H1 (cell line): ENCODE data around the gene BMF. TPM values are rescaled to one million over a fixed set of nuclear protein-coding genes. Genes with fewer than 3 reads are reported as not detected.

Experiments used
- CTCF ChIA-PET: fragments of 300-600 bp; sonication (Branson Sonifier 250); formaldehyde crosslinking; loops from one replicate; lab custom pipeline; 2021; ENCODE audit not compliant: partially characterized antibody; lab: Charles Lee
- POLR2A ChIA-PET: fragments of 300-600 bp; sonication (Branson Sonifier 250); formaldehyde crosslinking; loops from one replicate; lab custom pipeline; 2021; ENCODE audit warnings: inconsistent platforms; ENCODE audit not compliant: partially characterized antibody; lab: Charles Lee
- DNase-seq, 2 experiments: peaks; one replicate each; pipeline versions ENCODE4 v3.0.0 to v3.0.0-alpha.2; 2010 to 2022; ENCODE audit warnings: low spot score in 2 of 2, low read depth in 1 of 2, mixed read lengths in 1 of 2
- FAIRE-seq: peaks from 2 replicates; lab custom pipeline; 2011; peaks lifted over from hg19 to GRCh38; lab: Jason Lieb, UNC
- H2AFZ ChIP-seq: 2 replicates; pipeline ENCODE4 v1.8.1; 2012; ENCODE audit warnings: low read length, inconsistent platforms
- H2AK5ac ChIP-seq: 2 replicates; pipeline ENCODE4 v1.6.1; 2013; ENCODE audit warnings: low read depth, low read length
- H2BK120ac ChIP-seq: replicated peaks from 2 replicates; pipeline ENCODE3; 2013; ENCODE audit warnings: low read depth, low read length, inconsistent platforms
- H2BK12ac ChIP-seq: 2 replicates; pipeline ENCODE4 v1.6.1; 2013; ENCODE audit warnings: low read depth, low read length
- H2BK15ac ChIP-seq: 2 replicates; pipeline ENCODE4 v1.6.1; 2013; ENCODE audit warnings: low read length
- H2BK20ac ChIP-seq: 2 replicates; pipeline ENCODE4 v1.6.1; 2013; ENCODE audit warnings: low read length
- H2BK5ac ChIP-seq: 2 replicates; pipeline ENCODE4 v1.6.1; 2013; ENCODE audit warnings: low read depth, low read length
- H3K14ac ChIP-seq: 2 replicates; pipeline ENCODE4 v1.6.1; 2013; ENCODE audit warnings: inconsistent platforms; ENCODE audit not compliant: insufficient read length
- H3K18ac ChIP-seq: 2 replicates; pipeline ENCODE4 v1.6.1; 2013; ENCODE audit warnings: low read length; ENCODE audit errors: extremely low read depth
- H3K23ac ChIP-seq: 2 replicates; pipeline ENCODE4 v1.6.1; 2013; ENCODE audit warnings: inconsistent platforms; ENCODE audit not compliant: insufficient read length
- H3K23me2 ChIP-seq: 2 replicates; pipeline ENCODE4 v1.6.1; 2013; ENCODE audit warnings: low read depth, low read length
- H3K27ac ChIP-seq: 2 replicates; pipeline ENCODE4 v1.6.1; 2011; ENCODE audit warnings: low read depth, low read length, inconsistent platforms
- H3K27me3 ChIP-seq, 4 experiments: replicated peaks in 1 of 4; 1 replicate in 1 of 4; 2 replicates in 3 of 4; pipeline versions ENCODE4 v1.6.1 to v1.8.1; 2011 to 2013; ENCODE audit warnings: low read length in 3 of 4, mild to moderate bottlenecking in 3 of 4, inconsistent platforms in 2 of 4, mixed read lengths in 2 of 4, moderate library complexity in 1 of 4; ENCODE audit not compliant: control insufficient read depth in 3 of 4, insufficient read depth in 3 of 4; ENCODE audit errors: extremely low read depth in 1 of 4
- H3K36me3 ChIP-seq, 4 experiments: 2 replicates each; pipeline versions ENCODE4 v1.6.1 to v1.8.1; 2011 to 2013; ENCODE audit warnings: mild to moderate bottlenecking in 4 of 4, low read length in 3 of 4, moderate library complexity in 2 of 4, control low read depth in 1 of 4, inconsistent platforms in 1 of 4; ENCODE audit not compliant: insufficient read depth in 4 of 4, control insufficient read depth in 2 of 4
- H3K4ac ChIP-seq: replicated peaks from 2 replicates; pipeline ENCODE3; 2013; ENCODE audit warnings: low read length, low read depth, mixed read lengths, inconsistent platforms; ENCODE audit not compliant: insufficient read length
- H3K4me1 ChIP-seq, 4 experiments: replicated peaks in 1 of 4; 1 replicate in 1 of 4; 2 replicates in 3 of 4; pipeline versions ENCODE4 v1.6.1 to v1.8.1; 2011 to 2013; ENCODE audit warnings: low read length in 3 of 4, inconsistent platforms in 2 of 4, mixed read lengths in 1 of 4; ENCODE audit not compliant: insufficient read depth in 4 of 4, control insufficient read depth in 3 of 4
- H3K4me2 ChIP-seq, 2 experiments: 2 replicates each; pipeline versions ENCODE4 v1.6.1 to v1.8.1; 2011 to 2013; ENCODE audit warnings: low read depth in 2 of 2, low read length in 2 of 2, control low read depth in 1 of 2, inconsistent platforms in 1 of 2, mild to moderate bottlenecking in 1 of 2; ENCODE audit not compliant: insufficient read depth in 1 of 2
- H3K4me3 ChIP-seq, 4 experiments: fragments of 200-600, 300-600 bp in 1 of 4; sonication (generic), shearing (Covaris generic), sonication (Bioruptor Twin) in 1 of 4; 2 replicates each; pipeline versions ENCODE4 v1.5.1 to v1.8.1; 2011 to 2016; ENCODE audit warnings: low read length in 4 of 4, low read depth in 3 of 4, control low read depth in 2 of 4, inconsistent platforms in 2 of 4, mild to moderate bottlenecking in 2 of 4, mixed read lengths in 1 of 4, moderate library complexity in 1 of 4; ENCODE audit not compliant: insufficient read depth in 2 of 4; ENCODE audit errors: extremely low read depth in 1 of 4
- H3K56ac ChIP-seq: replicated peaks from 2 replicates; pipeline ENCODE3; 2013; ENCODE audit warnings: low read depth, mild to moderate bottlenecking, mixed read lengths, low read length, inconsistent platforms; ENCODE audit not compliant: insufficient read length
- H3K79me1 ChIP-seq: 2 replicates; pipeline ENCODE4 v1.6.1; 2013; ENCODE audit warnings: low read depth, low read length, control low read depth
- H3K79me2 ChIP-seq, 2 experiments: 2 replicates each; pipeline versions ENCODE4 v1.6.1 to v1.8.1; 2012 to 2013; ENCODE audit warnings: low read length in 2 of 2, mild to moderate bottlenecking in 2 of 2, inconsistent platforms in 1 of 2; ENCODE audit not compliant: insufficient read depth in 2 of 2, control insufficient read depth in 1 of 2
- H3K9ac ChIP-seq, 4 experiments: replicated peaks in 1 of 4; 1 replicate in 1 of 4; 2 replicates in 3 of 4; pipeline versions ENCODE4 v1.6.1 to v1.8.1; 2011 to 2013; ENCODE audit warnings: low read depth in 3 of 4, low read length in 3 of 4, control low read depth in 2 of 4, mild to moderate bottlenecking in 2 of 4, moderate library complexity in 2 of 4, inconsistent platforms in 1 of 4; ENCODE audit errors: extremely low read depth in 1 of 4
- H3K9me3 ChIP-seq, 2 experiments: 2 replicates each; pipeline versions ENCODE4 v1.6.1 to v1.8.1; 2012 to 2013; ENCODE audit warnings: mild to moderate bottlenecking in 2 of 2, moderate library complexity in 2 of 2, control low read depth in 1 of 2, inconsistent platforms in 1 of 2, low read depth in 1 of 2, low read length in 1 of 2, mixed read lengths in 1 of 2; ENCODE audit not compliant: insufficient read depth in 2 of 2
- H4K20me1 ChIP-seq, 2 experiments: replicated peaks in 1 of 2; 2 replicates each; pipeline versions ENCODE3 to v1.8.1; 2011 to 2013; ENCODE audit warnings: inconsistent platforms in 2 of 2, low read length in 2 of 2, mild to moderate bottlenecking in 1 of 2; ENCODE audit not compliant: insufficient read depth in 2 of 2, control insufficient read depth in 1 of 2
- H4K5ac ChIP-seq: 2 replicates; pipeline ENCODE4 v1.6.1; 2013; ENCODE audit warnings: low read length, low read depth, mixed read lengths, inconsistent platforms; ENCODE audit not compliant: insufficient read length
- H4K8ac ChIP-seq: 2 replicates; pipeline ENCODE4 v1.8.0; 2013; ENCODE audit warnings: mild to moderate bottlenecking, moderate library complexity, low read length, inconsistent platforms; ENCODE audit not compliant: insufficient read depth; ENCODE audit errors: extremely low read depth
- H4K91ac ChIP-seq: replicated peaks from 2 replicates; pipeline ENCODE3; 2013; ENCODE audit warnings: low read length, mixed read lengths, inconsistent platforms; ENCODE audit not compliant: insufficient read length
- CREB1 ChIP-seq: IDR thresholded peaks from 2 replicates; pipeline ENCODE4 v1.6.1; 2012; ENCODE audit warnings: inconsistent platforms
- JUND ChIP-seq: IDR thresholded peaks from 2 replicates; pipeline ENCODE4 v1.6.1; 2011; ENCODE audit warnings: mild to moderate bottlenecking, improper control_type of control experiment, low read length
- NANOG ChIP-seq: IDR thresholded peaks from 2 replicates; pipeline ENCODE4 v1.6.1; 2011; ENCODE audit warnings: low read length, low read depth, mild to moderate bottlenecking, inconsistent platforms; ENCODE audit not compliant: insufficient read depth, poor library complexity, severe bottlenecking
- POU5F1 ChIP-seq: IDR thresholded peaks from 2 replicates; pipeline ENCODE4 v1.6.1; 2011; ENCODE audit warnings: low read depth, mild to moderate bottlenecking, low read length, moderate library complexity
- SIN3A ChIP-seq, 2 experiments: IDR thresholded peaks in 1 of 2; conservative IDR thresholded peaks in 1 of 2; 2 replicates each; pipeline ENCODE4 v1.6.1; 2011 to 2012; ENCODE audit warnings: low read length in 2 of 2, improper control_type of control experiment in 1 of 2, low read depth in 1 of 2, mild to moderate bottlenecking in 1 of 2
- SIRT6 ChIP-seq: IDR thresholded peaks from one replicate; pipeline ENCODE4 v1.7.1; 2012; ENCODE audit warnings: low read length, inconsistent platforms
- TEAD4 ChIP-seq: IDR thresholded peaks from 2 replicates; pipeline ENCODE4 v1.6.1; 2012; ENCODE audit warnings: low read depth, low read length, inconsistent platforms, mixed read lengths
- WGBS, 2 experiments: shearing (Covaris generic) in 1 of 2; methylation state at CpG; one replicate each; pipeline versions ENCODE4 v1.1.6 to v1.1.7; 2013 to 2015; ENCODE audit warnings: low lambda C conversion rate in 2 of 2, mixed read lengths in 2 of 2, inconsistent platforms in 1 of 2, low coverage in 1 of 2, missing lambda C conversion rate in 1 of 2; ENCODE audit not compliant: insufficient replicate concordance in 2 of 2, insufficient coverage in 1 of 2, insufficient read length in 1 of 2; ENCODE audit errors: extremely low coverage in 1 of 2, missing lambda C conversion rate in 1 of 2; 5-methylcytosine and 5-hydroxymethylcytosine counted together
- polyA plus RNA-seq, 7 experiments: library from polyadenylated mRNA; depleted of rRNA in 3 of 7; stranded (reverse) in 5 of 7; unstranded in 2 of 7; fragments of >200 nt in 5 of 7; fragments of 200-250 nt in 2 of 7; gene quantifications; 1 replicate in 5 of 7; 2 replicates in 1 of 7; 4 replicates in 1 of 7; pipeline versions ENCODE4 v1.2.1 to v1.2.3, GENCODE V29; 2011 to 2013; ENCODE audit warnings: missing spikeins in 2 of 7, mixed read lengths in 2 of 7
- total RNA-seq: library from RNA; stranded (reverse); fragmentation: NEBNext Ultra II Directional; extraction: Animal tissue kit (Norgen Biotek cat#: 25700); gene quantifications from 2 replicates; pipeline ENCODE4 v1.2.1, GENCODE V29; 2021

Gene BMF
- total and polyA plus RNA-seq, 2 of the 8 experiments (the other 6 are each of a cell fraction or from before 2014, with no cell fraction given), result 21.2 to 24.2 TPM

DNA sequence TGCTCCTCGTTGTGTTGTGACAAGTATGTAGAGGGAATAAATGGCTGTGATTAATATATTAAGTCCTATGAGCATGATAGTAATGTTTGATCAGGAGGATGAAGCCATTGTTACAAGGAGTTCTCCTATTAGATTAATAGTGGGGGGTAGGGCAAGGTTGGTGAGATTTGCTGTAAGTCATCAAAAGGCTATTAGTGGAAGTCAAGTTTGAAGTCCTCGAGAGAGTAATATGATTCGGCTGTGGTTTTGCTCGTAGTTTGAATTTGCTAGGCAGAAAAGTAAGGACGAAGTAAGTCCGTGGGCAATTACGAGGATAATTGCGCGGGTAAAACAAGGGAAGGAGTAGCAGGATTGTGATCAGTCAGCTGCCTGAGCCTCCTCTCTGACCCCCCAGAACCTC lies 26.2 kb upstream of the BMF start:
- Histone ChIP-seq H4K8ac (no peak overlapping the region), H3K79me2 (no peaks in the 10 kb centered on the region), H3K4me3 (no peak overlapping the region), H3K18ac (no peak overlapping the region), H2BK5ac (no peak overlapping the region), H3K9ac (no peak overlapping the region), H3K36me3 (no peaks in the 10 kb centered on the region), H2AFZ (peak overlapping the region; percentile 16; the same call in 1 of the 2 replicates), H3K14ac (no peak overlapping the region), H4K91ac (no peak overlapping the region), H3K23me2 (no peaks in the 10 kb centered on the region), H3K4ac (no peak overlapping the region), H3K9me3 (no peaks in the 10 kb centered on the region), H2AK5ac (no peak overlapping the region), H3K79me1 (no peaks in the 10 kb centered on the region), H4K20me1 (no peaks in the 10 kb centered on the region), H2BK12ac (no peak overlapping the region), H3K56ac (no peak overlapping the region), H3K4me1 (peaks cover 0 to 3% (median 0%) of the 10 kb centered on the region in 4 experiments; a peak in 1 of 7 replicates), H3K27me3 (no peaks in the 10 kb centered on the region), H3K27ac (no peak overlapping the region), H3K4me2 (no peak overlapping the region), H2BK20ac (no peak overlapping the region), H2BK15ac (no peak overlapping the region), H3K23ac (no peak overlapping the region), H4K5ac (no peak overlapping the region), H2BK120ac (no peak overlapping the region)
- WGBS, 2 experiments, result 90% methylated on average over 9 of the region's 9 CpGs; no CpG with 5 or more reads in 1 of the 2 experiments
- ChIA-PET CTCF (interaction anchor here (1.0 kb wide), 1 partner anchor 72 kb away, joined by 3 read pairs; no protein-coding TSS in a partner anchor), POLR2A (no interaction called here)
- no peak for TF ChIP-seq SIRT6
- no peak for TF ChIP-seq SIN3A (conservative IDR thresholded peaks at IDR 0.05 in 1 of 2, IDR thresholded peaks at IDR 0.05 in 1 of 2; ENCODE audit: low read depth in 1 of 2, low read length in 2 of 2)
- no peak for TF ChIP-seq POU5F1
- no peak for TF ChIP-seq TEAD4
- no peak for TF ChIP-seq JUND
- TF ChIP-seq CREB1, result no peak
- TF ChIP-seq NANOG, result no peak
- no peak for FAIRE-seq
- no peak for DNase-seq
